GM19452 (cell line): ENCODE data around the gene AXIN2.
A peak's percentile ranks its signal among the peaks of the same experiment; 100 is the strongest.

Experiments used
- ATAC-seq: cut with Tn5 transposase; IDR thresholded peaks from one replicate; pipeline ENCODE4 v1.9.1; 2021; ENCODE audit not compliant: unreplicated experiment

Gene AXIN2

GRCh38 chr17:65583921-65584603, 22.6 kb upstream of the AXIN2 start:
- ATAC-seq, result no peak

- no peak for ATAC-seq
Observed at GRCh38 chr17:65576939-65577338, 15.5 kb upstream of the AXIN2 start.

- ATAC-seq, result no peak
Observed at GRCh38 chr17:65573282-65573602, 11.8 kb upstream of the AXIN2 start.

- no peak for ATAC-seq
Observed at GRCh38 chr17:65572581-65573281, 11.3 kb upstream of the AXIN2 start.

GRCh38 chr17:65572186-65572580, 10.7 kb upstream of the AXIN2 start:
- ATAC-seq, result no peak

GRCh38 chr17:65568918-65569317, 7.5 kb upstream of the AXIN2 start:
- no peak for ATAC-seq

GRCh38 chr17:65567566-65567965, 6.1 kb upstream of the AXIN2 start:
- ATAC-seq, result no peak

GRCh38 chr17:65565559-65565958, 4.1 kb upstream of the AXIN2 start:
- ATAC-seq, result no peak

GRCh38 chr17:65564793-65565192, 3.3 kb upstream of the AXIN2 start:
- no peak for ATAC-seq

GRCh38 chr17:65562206-65562531, 721 bp upstream of the AXIN2 start:
- no peak for ATAC-seq

- peak; percentile 31 for ATAC-seq
Observed at GRCh38 chr17:65560628-65561451, 608 bp downstream of the AXIN2 start.

- ATAC-seq, result no peak
Observed at GRCh38 chr17:65559804-65560627, 1.4 kb downstream of the AXIN2 start.

- ATAC-seq, result no peak
Observed at GRCh38 chr17:65559461-65559803, 2.0 kb downstream of the AXIN2 start.

GRCh38 chr17:65558683-65559460, 2.6 kb downstream of the AXIN2 start:
- no peak for ATAC-seq

GRCh38 chr17:65558311-65558682, 3.2 kb downstream of the AXIN2 start:
- ATAC-seq, result no peak

GRCh38 chr17:65557349-65558310, 3.8 kb downstream of the AXIN2 start:
- ATAC-seq, result no peak

- ATAC-seq, result no peak
Observed at GRCh38 chr17:65556910-65557348, 4.5 kb downstream of the AXIN2 start.

GRCh38 chr17:65556014-65556909, 5.2 kb downstream of the AXIN2 start:
- no peak for ATAC-seq
